NCI-H1930 (cell line): Measurements from ENCODE around the gene TRAPPC11.

ENCODE experiments used
- DNase-seq, 2 experiments: peaks; one replicate each; lab custom pipeline; 2025; lab: John Stamatoyannopoulos, UW

The TRAPPC11 gene

GRCh38 chr4:183758061-183758757 lies 99.1 kb downstream of the TRAPPC11 start:
- DNase-seq = no peak

- no peak for DNase-seq
Observed at GRCh38 chr4:183758758-183759447, 99.8 kb downstream of the TRAPPC11 start.

- no peak for DNase-seq
Observed at GRCh38 chr4:183760326-183760725, 101.2 kb downstream of the TRAPPC11 start.
